GM10847 (cell line): Measurements from ENCODE around the gene PRRC2A.

Source experiments
- POLR2A ChIP-seq: IDR thresholded peaks from 2 replicates; pipeline ENCODE4 v1.6.1; 2011; ENCODE audit not compliant: insufficient read length; ENCODE audit errors: extremely low read depth

PRRC2A gene

DNA sequence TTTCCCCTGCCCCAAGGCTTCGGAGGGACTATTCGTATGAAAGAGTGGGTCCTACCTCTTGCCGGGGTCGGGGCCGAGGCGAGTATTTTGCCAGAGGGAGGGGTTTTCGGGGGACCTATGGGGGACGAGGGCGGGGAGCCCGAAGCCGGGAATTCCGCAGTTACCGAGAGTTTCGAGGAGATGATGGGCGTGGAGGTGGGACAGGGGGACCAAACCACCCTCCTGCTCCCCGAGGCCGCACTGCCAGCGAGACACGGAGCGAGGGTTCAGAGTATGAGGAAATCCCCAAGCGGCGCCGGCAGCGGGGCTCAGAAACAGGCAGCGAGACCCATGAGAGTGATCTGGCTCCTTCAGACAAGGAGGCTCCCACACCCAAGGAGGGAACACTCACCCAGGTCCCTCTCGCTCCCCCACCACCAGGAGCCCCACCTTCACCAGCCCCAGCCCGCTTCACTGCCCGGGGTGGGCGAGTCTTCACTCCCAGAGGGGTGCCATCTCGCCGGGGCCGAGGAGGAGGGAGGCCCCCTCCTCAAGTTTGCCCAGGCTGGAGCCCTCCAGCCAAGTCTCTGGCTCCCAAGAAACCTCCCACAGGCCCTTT lies 11.3 kb downstream of the PRRC2A start:
- no peak for TF ChIP-seq POLR2A

DNA sequence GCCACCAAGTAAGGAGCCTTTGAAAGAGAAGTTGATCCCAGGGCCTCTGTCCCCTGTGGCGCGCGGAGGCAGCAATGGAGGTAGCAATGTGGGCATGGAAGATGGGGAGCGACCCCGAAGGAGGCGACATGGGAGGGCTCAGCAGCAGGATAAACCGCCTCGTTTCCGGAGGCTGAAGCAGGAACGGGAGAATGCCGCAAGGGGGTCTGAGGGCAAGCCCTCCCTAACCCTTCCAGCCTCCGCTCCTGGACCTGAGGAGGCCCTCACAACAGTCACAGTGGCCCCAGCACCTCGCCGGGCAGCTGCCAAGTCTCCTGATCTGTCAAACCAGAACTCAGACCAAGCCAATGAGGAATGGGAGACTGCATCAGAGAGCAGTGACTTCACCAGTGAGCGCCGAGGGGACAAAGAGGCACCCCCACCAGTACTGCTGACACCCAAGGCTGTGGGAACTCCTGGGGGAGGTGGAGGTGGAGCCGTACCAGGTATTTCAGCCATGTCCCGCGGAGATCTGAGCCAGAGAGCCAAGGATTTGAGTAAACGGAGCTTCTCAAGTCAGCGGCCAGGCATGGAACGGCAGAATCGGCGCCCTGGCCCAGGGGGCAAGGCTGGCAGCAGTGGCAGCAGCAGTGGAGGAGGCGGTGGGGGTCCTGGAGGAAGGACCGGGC lies 11.9 kb downstream of the PRRC2A start:
- TF ChIP-seq POLR2A = no peak

GRCh38 chr6:31633447-31633846 lies 12.9 kb downstream of the PRRC2A start:
- no peak for TF ChIP-seq POLR2A

DNA sequence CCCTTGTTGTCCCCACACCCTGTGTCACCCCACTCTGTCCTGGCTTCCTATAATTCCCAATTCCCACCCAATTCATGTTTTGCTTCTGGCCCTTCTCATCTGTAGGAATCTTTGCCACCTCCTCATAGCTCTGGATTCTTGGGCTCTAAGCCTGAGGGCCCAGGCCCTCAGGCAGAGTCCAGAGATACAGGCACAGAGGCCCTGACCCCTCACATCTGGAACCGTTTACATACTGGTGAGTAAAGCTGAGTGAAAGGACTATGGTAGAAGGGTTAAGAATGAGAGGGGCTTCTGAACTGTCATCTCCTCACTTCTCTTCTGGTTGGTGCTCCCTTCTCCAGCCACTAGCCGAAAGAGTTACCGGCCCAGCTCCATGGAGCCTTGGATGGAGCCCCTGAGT lies 13.6 kb downstream of the PRRC2A start:
- no peak for TF ChIP-seq POLR2A

- no peak for TF ChIP-seq POLR2A
Observed at GRCh38 chr6:31634969-31635575, 14.6 kb downstream of the PRRC2A start.

- TF ChIP-seq POLR2A = no peak
Observed at GRCh38 chr6:31636698-31637596, 16.4 kb downstream of the PRRC2A start.

GRCh38 chr6:31639043-31639442 lies 18.5 kb downstream of the PRRC2A start:
- TF ChIP-seq POLR2A = no peak

DNA sequence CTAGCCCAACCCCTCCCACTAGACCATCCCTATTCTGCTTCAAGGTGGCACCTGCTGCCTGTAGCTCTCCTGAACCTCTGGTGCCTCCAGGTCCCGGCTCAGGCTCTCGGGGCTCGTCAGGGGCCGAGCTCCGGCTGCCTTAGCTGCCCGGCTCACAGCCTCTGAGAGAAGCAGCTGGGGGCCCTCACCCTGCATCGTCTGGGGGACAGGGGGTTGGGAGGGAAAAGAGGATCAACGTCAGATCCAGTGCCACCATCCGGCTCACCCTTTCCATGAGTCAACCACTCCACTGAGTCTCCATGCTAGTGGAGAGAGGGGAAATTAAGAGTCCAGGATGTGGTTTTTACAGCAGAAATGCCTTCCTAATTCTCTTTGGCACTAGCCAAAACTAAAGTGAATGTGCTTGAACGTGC lies 18.9 kb downstream of the PRRC2A start:
- no peak for TF ChIP-seq POLR2A

GRCh38 chr6:31640612-31641011 lies 20.1 kb downstream of the PRRC2A start:
- TF ChIP-seq POLR2A = no peak

- TF ChIP-seq POLR2A = no peak
Observed at GRCh38 chr6:31641370-31641769, 20.9 kb downstream of the PRRC2A start.

GRCh38 chr6:31642798-31643570 lies 22.5 kb downstream of the PRRC2A start:
- no peak for TF ChIP-seq POLR2A

DNA sequence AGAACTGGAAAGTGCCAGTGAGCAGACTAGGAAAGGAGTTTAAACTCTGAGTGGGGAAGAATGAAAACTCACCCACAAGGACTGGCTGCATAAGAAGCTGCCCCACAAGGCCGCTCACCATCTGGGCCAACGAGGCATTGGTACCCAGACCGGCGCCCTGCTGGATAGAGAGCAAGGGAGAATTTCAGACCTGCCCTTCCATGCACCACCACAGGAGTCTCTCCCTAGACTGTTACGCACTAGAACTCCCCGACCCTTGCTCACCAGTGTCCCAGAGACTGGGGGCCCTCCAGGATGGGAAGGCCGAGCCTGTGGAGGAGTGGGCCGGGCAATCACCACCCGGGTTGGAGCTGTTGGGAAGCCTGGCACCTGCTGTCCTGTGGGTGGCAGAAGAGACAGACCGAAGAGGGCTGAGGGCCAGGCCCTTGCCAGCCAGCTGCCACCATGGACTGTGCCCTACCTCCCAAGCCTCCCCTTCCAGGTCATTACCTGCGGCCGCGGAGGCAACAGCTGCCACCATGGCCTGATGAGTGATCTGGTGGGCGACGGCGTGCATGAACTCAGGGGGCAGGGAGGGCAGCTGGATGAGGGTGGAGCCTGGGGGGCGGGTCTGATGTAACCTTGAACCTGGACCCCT lies 23.4 kb downstream of the PRRC2A start:
- no peak for TF ChIP-seq POLR2A

- TF ChIP-seq POLR2A = no peak
Observed at GRCh38 chr6:31645325-31645724, 24.8 kb downstream of the PRRC2A start.

- TF ChIP-seq POLR2A = no peak
Observed at GRCh38 chr6:31651602-31652191, 31.2 kb downstream of the PRRC2A start.

- peak; percentile 11 for TF ChIP-seq POLR2A
Observed at GRCh38 chr6:31652925-31653724, 32.6 kb downstream of the PRRC2A start.
